Astrocyte of the spinal cord (primary cell): ENCODE measurements around the gene ABCC3.

Experiments used
- DNase-seq: peaks from one replicate; pipeline ENCODE4 v3.0.0; 2011; ENCODE audit warnings: low read depth, low spot score
- H3K4me3 ChIP-seq: 2 replicates; pipeline ENCODE4 v1.5.1; 2011; ENCODE audit warnings: low read depth, mild to moderate bottlenecking, low read length, moderate library complexity
- in situ Hi-C: cut with HindIII; loops from 2 replicates; pipeline ENCODE4 v1.10.0; 2017; ENCODE audit warnings: low sequenced_read_pairs
- TF ChIP-seq, protein P1 (sequence below): IDR thresholded peaks from 2 replicates; pipeline ENCODE4 v1.5.1; 2012; ENCODE audit warnings: low read depth, mild to moderate bottlenecking, low read length, inconsistent platforms

The ABCC3 gene

DNA sequence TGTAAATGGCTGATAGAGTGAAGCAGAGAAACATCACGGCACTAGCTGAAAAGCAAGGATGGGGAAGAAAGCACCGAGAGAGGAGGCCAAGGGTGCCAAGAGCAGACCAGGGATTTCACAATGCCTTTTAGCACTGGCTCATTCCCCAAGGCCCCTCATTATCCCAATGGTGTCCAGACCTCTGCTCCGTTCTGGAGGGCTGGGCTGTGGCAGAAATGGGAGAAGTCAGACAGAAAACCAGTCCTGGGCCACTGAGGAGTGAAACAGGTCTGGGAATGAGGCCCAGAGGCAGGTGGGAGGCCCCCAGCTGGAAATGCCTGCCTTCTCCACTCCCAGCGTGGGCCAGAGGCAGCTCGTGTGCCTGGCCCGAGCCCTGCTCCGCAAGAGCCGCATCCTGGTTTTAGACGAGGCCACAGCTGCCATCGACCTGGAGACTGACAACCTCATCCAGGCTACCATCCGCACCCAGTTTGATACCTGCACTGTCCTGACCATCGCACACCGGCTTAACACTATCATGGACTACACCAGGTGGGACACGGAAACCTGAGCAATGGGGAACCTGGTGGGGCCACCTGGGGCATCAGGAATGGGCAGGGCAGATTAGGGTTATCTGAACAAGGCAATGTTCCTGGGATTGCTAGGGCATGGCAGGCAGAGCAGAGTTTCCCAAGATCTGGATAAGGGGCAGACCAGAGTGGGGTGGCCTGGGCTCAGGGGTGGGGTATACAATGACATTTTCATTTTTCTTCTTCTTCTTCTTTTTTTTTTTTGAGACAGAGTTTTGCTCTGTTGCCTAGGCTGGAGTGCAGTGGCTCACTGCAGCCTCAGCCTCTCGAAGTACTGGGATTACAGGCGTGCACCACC is 52.8 kb downstream of the ABCC3 start:
- peak; percentile 54 for DNase-seq
- TF ChIP-seq, protein P1, sequence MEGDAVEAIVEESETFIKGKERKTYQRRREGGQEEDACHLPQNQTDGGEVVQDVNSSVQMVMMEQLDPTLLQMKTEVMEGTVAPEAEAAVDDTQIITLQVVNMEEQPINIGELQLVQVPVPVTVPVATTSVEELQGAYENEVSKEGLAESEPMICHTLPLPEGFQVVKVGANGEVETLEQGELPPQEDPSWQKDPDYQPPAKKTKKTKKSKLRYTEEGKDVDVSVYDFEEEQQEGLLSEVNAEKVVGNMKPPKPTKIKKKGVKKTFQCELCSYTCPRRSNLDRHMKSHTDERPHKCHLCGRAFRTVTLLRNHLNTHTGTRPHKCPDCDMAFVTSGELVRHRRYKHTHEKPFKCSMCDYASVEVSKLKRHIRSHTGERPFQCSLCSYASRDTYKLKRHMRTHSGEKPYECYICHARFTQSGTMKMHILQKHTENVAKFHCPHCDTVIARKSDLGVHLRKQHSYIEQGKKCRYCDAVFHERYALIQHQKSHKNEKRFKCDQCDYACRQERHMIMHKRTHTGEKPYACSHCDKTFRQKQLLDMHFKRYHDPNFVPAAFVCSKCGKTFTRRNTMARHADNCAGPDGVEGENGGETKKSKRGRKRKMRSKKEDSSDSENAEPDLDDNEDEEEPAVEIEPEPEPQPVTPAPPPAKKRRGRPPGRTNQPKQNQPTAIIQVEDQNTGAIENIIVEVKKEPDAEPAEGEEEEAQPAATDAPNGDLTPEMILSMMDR: no peak
- in situ Hi-C loops: no loop called here
- no peak overlapping the region for H3K4me3 ChIP-seq

DNA sequence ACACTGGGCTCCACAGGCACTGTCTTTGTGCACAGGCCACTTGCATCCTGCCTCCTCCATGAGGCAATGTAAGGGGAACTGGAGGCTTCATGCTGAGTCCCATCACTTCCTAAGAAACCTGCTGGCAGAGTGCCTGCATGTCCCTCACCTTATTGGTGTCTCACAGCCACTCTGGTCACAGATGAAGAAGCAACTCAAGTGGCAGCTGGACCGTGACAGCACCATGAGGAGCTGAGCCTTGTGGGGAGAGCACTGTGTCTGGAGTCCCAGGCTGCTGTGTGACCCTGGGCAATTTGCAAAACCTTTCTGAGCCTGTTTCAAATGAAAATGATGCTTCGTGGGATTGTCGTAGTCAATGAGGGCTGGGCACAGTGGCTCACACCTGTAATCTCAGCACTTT is 53.6 kb downstream of the ABCC3 start:
- H3K4me3 ChIP-seq: no peak overlapping the region
- TF ChIP-seq, protein P1: no peak
- in situ Hi-C loops: no loop called here
- no peak for DNase-seq

DNA sequence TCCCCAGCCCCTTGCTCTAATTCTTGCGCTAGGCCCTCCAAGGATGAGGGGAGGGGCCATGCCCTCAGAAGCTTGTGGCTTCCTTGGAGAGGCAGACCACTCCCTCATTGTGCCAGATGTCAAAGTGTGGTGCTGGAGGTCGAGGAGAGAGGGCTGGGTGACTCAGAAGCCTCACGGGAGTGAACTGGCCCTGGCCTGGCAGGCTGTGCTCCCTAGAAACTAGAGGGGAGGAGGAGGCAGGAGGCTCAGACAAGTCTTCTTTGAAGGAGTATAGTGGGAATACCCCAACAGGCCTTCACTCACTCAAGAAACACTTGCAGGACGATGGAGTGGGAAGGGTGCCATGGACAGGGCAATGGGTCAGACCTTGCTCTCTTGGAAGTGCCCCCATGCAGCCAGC is 54.6 kb downstream of the ABCC3 start:
- DNase-seq: peak; percentile 78

DNA sequence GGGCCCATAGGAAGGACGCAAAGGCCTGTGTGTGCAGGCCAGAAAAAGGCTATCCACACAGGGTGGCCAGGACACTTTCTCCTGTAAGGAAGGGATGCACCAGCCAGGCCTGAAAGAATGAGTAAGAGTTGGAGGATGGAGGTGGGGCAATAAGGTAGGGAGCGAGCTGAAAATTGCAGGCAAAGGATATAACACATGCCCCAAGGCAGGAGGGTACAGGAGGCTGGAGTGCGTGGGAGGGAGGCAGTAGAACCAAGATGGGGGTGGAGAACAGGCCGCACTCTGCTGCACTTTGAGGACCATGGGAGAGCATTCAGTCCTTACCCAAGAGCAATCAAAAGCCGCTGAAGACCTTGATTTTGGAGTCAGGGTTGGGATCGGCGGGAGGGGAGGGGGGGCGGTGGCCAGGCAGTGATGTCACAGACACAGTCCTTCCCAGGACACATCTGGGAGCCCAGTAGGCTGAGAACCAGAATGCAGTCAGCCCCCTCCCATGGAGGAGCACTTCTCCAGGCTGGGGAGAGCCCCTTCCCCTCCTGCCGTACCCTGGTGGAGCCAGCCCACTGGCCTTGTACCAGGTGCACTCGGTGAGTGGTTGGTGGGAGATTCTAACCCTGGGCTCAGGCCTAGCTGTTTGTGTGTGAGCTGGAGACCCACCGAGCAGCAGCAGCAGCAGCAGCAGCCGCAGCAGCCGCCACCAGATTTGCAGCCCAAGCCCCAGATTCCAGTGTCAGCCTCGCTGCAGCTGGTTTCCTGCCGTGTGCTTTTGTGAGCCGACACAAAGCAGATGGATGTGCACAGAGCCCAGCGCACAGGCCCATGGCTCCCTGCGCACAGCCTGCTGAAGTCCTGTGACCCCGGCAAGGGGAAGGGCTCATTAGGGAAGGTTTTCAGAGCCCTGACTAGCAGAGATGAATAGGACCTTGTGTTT is 55.5 kb downstream of the ABCC3 start:
- TF ChIP-seq, protein P1: no peak
- peak; percentile 20 for DNase-seq
- in situ Hi-C loops: no loop called here
- no peak overlapping the region for H3K4me3 ChIP-seq

More for the DNA sequence above, 54.6 kb downstream of the ABCC3 start:
- in situ Hi-C loops: no loop called here
- TF ChIP-seq, protein P1: no peak
- H3K4me3 ChIP-seq: no peak overlapping the region

DNA sequence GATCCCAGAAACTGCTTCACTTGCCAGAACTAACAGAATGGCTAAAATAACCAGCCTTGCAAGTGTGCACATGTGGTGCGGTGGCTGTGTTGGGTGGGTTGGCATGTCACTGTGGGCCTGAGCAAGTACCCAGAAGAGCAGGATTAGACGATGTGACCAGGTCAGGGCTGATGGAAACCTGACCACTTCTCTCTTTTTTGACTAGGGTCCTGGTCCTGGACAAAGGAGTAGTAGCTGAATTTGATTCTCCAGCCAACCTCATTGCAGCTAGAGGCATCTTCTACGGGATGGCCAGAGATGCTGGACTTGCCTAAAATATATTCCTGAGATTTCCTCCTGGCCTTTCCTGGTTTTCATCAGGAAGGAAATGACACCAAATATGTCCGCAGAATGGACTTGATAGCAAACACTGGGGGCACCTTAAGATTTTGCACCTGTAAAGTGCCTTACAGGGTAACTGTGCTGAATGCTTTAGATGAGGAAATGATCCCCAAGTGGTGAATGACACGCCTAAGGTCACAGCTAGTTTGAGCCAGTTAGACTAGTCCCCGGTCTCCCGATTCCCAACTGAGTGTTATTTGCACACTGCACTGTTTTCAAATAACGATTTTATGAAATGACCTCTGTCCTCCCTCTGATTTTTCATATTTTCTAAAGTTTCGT is 56.3 kb downstream of the ABCC3 start:
- DNase-seq: no peak
- H3K4me3 ChIP-seq: no peak overlapping the region
- TF ChIP-seq, protein P1: no peak
- in situ Hi-C loops: no loop called here
